Gastrocnemius medialis (tissue), 4 donors: Measurements from ENCODE around the gene GRIA3. TPM values are rescaled to one million over a fixed set of nuclear protein-coding genes. Genes with fewer than 3 reads are reported as not detected.

ENCODE experiments used
- ATAC-seq, 2 donors: fragments of 150-250 bp; one replicate each; pipeline ENCODE4 v1.9.1; 2016
- DNase-seq, 2 donors: peaks; one replicate each; pipeline ENCODE4 v3.0.0-alpha.2; 2019
- H3K27ac ChIP-seq, 4 donors: fragments of 200-600 bp; sonication (generic); 1 replicate in 1 of 4; 2 replicates in 3 of 4; pipeline ENCODE4 v1.5.1; 2016 to 2018; ENCODE audit warnings: mild to moderate bottlenecking in 2 of 4, moderate library complexity in 1 of 4
- H3K27me3 ChIP-seq, 3 donors: fragments of 200-600 bp; sonication (generic) in 2 of 3; 1 replicate in 1 of 3; 2 replicates in 2 of 3; pipeline versions ENCODE4 v1.5.1 to v1.6.0; 2016 to 2019; ENCODE audit warnings: mild to moderate bottlenecking in 1 of 3, moderate library complexity in 1 of 3
- H3K36me3 ChIP-seq, 2 donors: fragments of 200-600 bp; sonication (generic) in 1 of 2; one replicate each; pipeline ENCODE4 v1.5.1; 2017 to 2018
- H3K4me1 ChIP-seq, 2 donors: fragments of 200-600 bp; sonication (generic) in 1 of 2; one replicate each; pipeline ENCODE4 v1.5.1; 2016 to 2017; ENCODE audit warnings: mild to moderate bottlenecking in 2 of 2
- H3K4me3 ChIP-seq, 4 donors: fragments of 200-600 bp; sonication (generic) in 3 of 4; 1 replicate in 1 of 4; 2 replicates in 3 of 4; pipeline ENCODE4 v1.5.1; 2016 to 2019; ENCODE audit warnings: mild to moderate bottlenecking in 2 of 4
- H3K9me3 ChIP-seq, 3 donors: fragments of 200-600 bp; sonication (generic) in 2 of 3; 1 replicate in 1 of 3; 2 replicates in 2 of 3; pipeline ENCODE4 v1.5.1; 2016 to 2019
- POLR2A ChIP-seq, 2 donors: fragments of 450-650 bp; IDR thresholded peaks; one replicate each; pipeline ENCODE4 v1.6.1; 2017; ENCODE audit warnings: antibody characterized with exemption in 2 of 2, mild to moderate bottlenecking in 2 of 2, moderate library complexity in 2 of 2
- in situ Hi-C, 4 donors: fragments of 200-750 bp; cut with MboI; loops; one replicate each; pipeline versions ENCODE4 v1.15.0 to v1.8.0; 2017; ENCODE audit warnings: low sequenced_read_pairs in 4 of 4
- intact Hi-C: fragments of 100-400 bp; cut with DNase I; formaldehyde crosslinking; loops from one replicate; pipeline ENCODE4 v1.15.1; 2023; ENCODE audit warnings: low total_unique reads
- total RNA-seq, 4 donors: library from RNA; depleted of rRNA; stranded (reverse); fragments of >200 nt; gene quantifications; one replicate each; pipeline versions ENCODE4 v1.1.0 to v1.2.3, GENCODE V29; 2016
- TF ChIP-seq, protein P1 (sequence below), 5 experiments: fragments of 450-650 bp in 3 of 5; fragments of 200-600 bp in 2 of 5; sonication (generic) in 2 of 5; IDR thresholded peaks in 4 of 5; conservative IDR thresholded peaks in 1 of 5; 1 replicate in 4 of 5; 2 replicates in 1 of 5; pipeline ENCODE4 v1.5.1; 2016 to 2019; ENCODE audit warnings: antibody characterized with exemption in 5 of 5, mild to moderate bottlenecking in 3 of 5, moderate library complexity in 3 of 5

Gene GRIA3
- total RNA-seq, 4 donors from 2014 or later: 0.05 to 0.24 (median 0.09) TPM; not detected in 1

DNA sequence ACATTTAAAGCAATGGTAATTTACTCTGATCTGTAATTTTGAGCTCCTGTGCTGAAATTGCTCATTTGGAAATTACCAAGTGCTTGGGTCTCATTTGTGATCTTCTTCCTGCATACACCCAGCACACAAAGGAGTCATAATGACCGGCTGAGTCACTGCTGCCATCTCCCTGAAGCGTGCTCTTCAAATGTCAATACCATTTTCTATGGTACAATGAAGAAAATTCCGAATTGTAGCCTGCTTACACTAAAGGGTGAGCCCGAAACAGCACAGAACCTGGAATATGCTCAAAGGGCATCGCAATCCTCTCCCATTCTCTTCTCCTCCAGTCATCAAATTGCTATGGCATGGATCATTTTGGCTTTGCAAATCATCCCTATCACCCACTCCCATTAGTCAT lies 140.5 kb downstream of the GRIA3 start:
- peaks cover 0 to 4% (median 0%) of the 10 kb centered on the region in 3 donors for H3K27me3 ChIP-seq
- H3K4me1 ChIP-seq: no peaks in the 10 kb centered on the region
- in situ Hi-C loops: no loop called here
- no peak overlapping the region for H3K4me3 ChIP-seq
- intact Hi-C loops: no loop called here
- no peaks in the 10 kb centered on the region for H3K9me3 ChIP-seq
- no peak for TF ChIP-seq POLR2A (IDR thresholded peaks at IDR 0.05)
- TF ChIP-seq, protein P1, sequence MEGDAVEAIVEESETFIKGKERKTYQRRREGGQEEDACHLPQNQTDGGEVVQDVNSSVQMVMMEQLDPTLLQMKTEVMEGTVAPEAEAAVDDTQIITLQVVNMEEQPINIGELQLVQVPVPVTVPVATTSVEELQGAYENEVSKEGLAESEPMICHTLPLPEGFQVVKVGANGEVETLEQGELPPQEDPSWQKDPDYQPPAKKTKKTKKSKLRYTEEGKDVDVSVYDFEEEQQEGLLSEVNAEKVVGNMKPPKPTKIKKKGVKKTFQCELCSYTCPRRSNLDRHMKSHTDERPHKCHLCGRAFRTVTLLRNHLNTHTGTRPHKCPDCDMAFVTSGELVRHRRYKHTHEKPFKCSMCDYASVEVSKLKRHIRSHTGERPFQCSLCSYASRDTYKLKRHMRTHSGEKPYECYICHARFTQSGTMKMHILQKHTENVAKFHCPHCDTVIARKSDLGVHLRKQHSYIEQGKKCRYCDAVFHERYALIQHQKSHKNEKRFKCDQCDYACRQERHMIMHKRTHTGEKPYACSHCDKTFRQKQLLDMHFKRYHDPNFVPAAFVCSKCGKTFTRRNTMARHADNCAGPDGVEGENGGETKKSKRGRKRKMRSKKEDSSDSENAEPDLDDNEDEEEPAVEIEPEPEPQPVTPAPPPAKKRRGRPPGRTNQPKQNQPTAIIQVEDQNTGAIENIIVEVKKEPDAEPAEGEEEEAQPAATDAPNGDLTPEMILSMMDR (IDR thresholded peaks at IDR 0.05 in 4 of 5, conservative IDR thresholded peaks at IDR 0.05 in 1 of 5): no peak
- ATAC-seq (no peak), DNase-seq (no peak)
- H3K36me3 ChIP-seq: no peaks in the 10 kb centered on the region
- no peak overlapping the region for H3K27ac ChIP-seq

GRCh38 chrX:123330229-123330942 lies 146.3 kb downstream of the GRIA3 start:
- DNase-seq (no peak), ATAC-seq (no peak)
- no peak for TF ChIP-seq POLR2A (IDR thresholded peaks at IDR 0.05)
- TF ChIP-seq, protein P1 (IDR thresholded peaks at IDR 0.05 in 4 of 5, conservative IDR thresholded peaks at IDR 0.05 in 1 of 5): no peak
- intact Hi-C loops: no loop called here
- no peak overlapping the region for H3K27ac ChIP-seq
- H3K4me1 ChIP-seq: no peaks in the 10 kb centered on the region
- H3K36me3 ChIP-seq: no peaks in the 10 kb centered on the region
- in situ Hi-C loops: no loop called here
- H3K4me3 ChIP-seq: no peak overlapping the region
- H3K9me3 ChIP-seq: no peaks in the 10 kb centered on the region
- H3K27me3 ChIP-seq: no peaks in the 10 kb centered on the region

- Histone ChIP-seq H3K27me3 (no peaks in the 10 kb centered on the region), H3K4me1 (no peaks in the 10 kb centered on the region), H3K4me3 (no peak overlapping the region), H3K36me3 (no peaks in the 10 kb centered on the region), H3K27ac (no peak overlapping the region), H3K9me3 (no peaks in the 10 kb centered on the region)
- intact Hi-C loops (no loop called here), in situ Hi-C loops (no loop called here)
- TF ChIP-seq, protein P1 (IDR thresholded peaks at IDR 0.05 in 4 of 5, conservative IDR thresholded peaks at IDR 0.05 in 1 of 5): no peak
- no peak for TF ChIP-seq POLR2A (IDR thresholded peaks at IDR 0.05)
- ATAC-seq: no peak
- no peak for DNase-seq
Observed at GRCh38 chrX:123331349-123331748, 147.3 kb downstream of the GRIA3 start.

DNA sequence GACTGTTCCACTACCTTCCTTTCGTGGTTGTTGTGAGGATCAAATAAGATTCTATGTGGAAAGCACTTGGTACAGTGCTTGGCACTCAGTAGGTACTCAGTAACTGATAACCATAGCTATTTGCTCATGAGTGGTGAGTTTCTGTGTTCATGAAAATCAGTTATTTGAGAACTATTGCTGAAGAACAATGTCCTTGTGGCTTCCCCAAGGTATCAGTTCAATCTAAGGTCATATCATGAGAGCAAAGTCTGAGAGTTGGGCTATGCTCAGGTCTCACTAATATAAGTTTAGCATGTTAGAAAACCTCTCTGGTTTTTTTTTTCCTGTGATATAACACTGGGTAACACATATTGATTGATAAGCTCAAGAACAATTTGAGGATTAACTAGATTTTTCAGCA lies 147.8 kb downstream of the GRIA3 start:
- no peaks in the 10 kb centered on the region for H3K36me3 ChIP-seq
- TF ChIP-seq POLR2A (IDR thresholded peaks at IDR 0.05): no peak
- TF ChIP-seq, protein P1 (IDR thresholded peaks at IDR 0.05 in 4 of 5, conservative IDR thresholded peaks at IDR 0.05 in 1 of 5): no peak
- H3K4me1 ChIP-seq: no peaks in the 10 kb centered on the region
- H3K9me3 ChIP-seq: no peaks in the 10 kb centered on the region
- in situ Hi-C loops (no loop called here), intact Hi-C loops (no loop called here)
- no peaks in the 10 kb centered on the region for H3K27me3 ChIP-seq
- DNase-seq (no peak), ATAC-seq (no peak)
- no peak overlapping the region for H3K27ac ChIP-seq
- no peak overlapping the region for H3K4me3 ChIP-seq

DNA sequence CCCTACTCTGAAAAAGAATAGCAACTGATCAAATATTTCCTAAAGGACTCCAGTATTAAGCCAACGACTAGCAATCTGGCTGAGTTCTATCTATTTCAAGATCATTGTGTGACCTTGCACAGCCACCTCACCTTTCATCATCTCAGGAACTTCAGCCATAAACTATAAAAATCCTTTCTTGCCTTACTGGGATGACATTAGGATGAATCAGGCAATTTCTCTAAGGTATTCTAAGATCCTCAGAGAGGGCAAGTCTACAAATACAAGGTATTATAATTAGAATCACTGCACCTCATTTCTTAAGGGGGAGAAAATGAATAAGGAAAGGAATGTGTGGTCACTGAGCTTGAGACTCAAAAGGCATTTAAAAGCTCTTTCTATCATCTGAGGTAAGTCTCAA lies 152.6 kb downstream of the GRIA3 start:
- no peak for ATAC-seq
- intact Hi-C loops: no loop called here

More for the DNA sequence above, 152.6 kb downstream of the GRIA3 start:
- in situ Hi-C loops: no loop called here
- no peak for TF ChIP-seq POLR2A (IDR thresholded peaks at IDR 0.05)
- TF ChIP-seq, protein P1 (IDR thresholded peaks at IDR 0.05 in 4 of 5, conservative IDR thresholded peaks at IDR 0.05 in 1 of 5): no peak
- Histone ChIP-seq H3K27me3 (no peaks in the 10 kb centered on the region), H3K4me1 (no peaks in the 10 kb centered on the region), H3K27ac (no peak overlapping the region), H3K4me3 (no peak overlapping the region), H3K9me3 (no peaks in the 10 kb centered on the region), H3K36me3 (no peaks in the 10 kb centered on the region)
- no peak for DNase-seq
